ENCODE results near the gene GLRB.
"Not testable (repeated sequence)": the region's sequence is repeated elsewhere in the genome, so short reads cannot be mapped to it uniquely, and the experiment has no call there.

Gene GLRB

GRCh38 chr4:157128395-157128794, 52.4 kb downstream of the GLRB start:
- peak; percentile 21 for DNase-seq

GRCh38 chr4:157141976-157142375, 66.0 kb downstream of the GLRB start:
- DNase-seq = no peak

- DNase-seq = no peak
Observed at GRCh38 chr4:157143369-157143768, 67.4 kb downstream of the GLRB start.

GRCh38 chr4:157151711-157152110, 75.8 kb downstream of the GLRB start:
- no peak for DNase-seq

GRCh38 chr4:157165935-157166610, 90.1 kb downstream of the GLRB start:
- DNase-seq = peak; percentile 4

GRCh38 chr4:157170321-157170720, 94.4 kb downstream of the GLRB start:
- DNase-seq = no peak

GRCh38 chr4:157172011-157172410, 96.1 kb downstream of the GLRB start:
- no peak for DNase-seq

GRCh38 chr4:157180268-157180667, 104.3 kb downstream of the GLRB start:
- not testable (repeated sequence) for DNase-seq

- no peak for DNase-seq
Observed at GRCh38 chr4:157184300-157184699, 108.3 kb downstream of the GLRB start.

- DNase-seq = no peak
Observed at GRCh38 chr4:157185363-157185762, 109.4 kb downstream of the GLRB start.

GRCh38 chr4:157195374-157195773, 119.4 kb downstream of the GLRB start:
- no peak for DNase-seq

- no peak for DNase-seq
Observed at GRCh38 chr4:157196046-157196445, 120.1 kb downstream of the GLRB start.

- no peak for DNase-seq
Observed at GRCh38 chr4:157204634-157205244, 128.8 kb downstream of the GLRB start.

- DNase-seq = peak; percentile 59
Observed at GRCh38 chr4:157217708-157218107, 141.8 kb downstream of the GLRB start.

- DNase-seq = no peak
Observed at GRCh38 chr4:157219711-157220370, 143.9 kb downstream of the GLRB start.

GRCh38 chr4:157220371-157220881, 144.5 kb downstream of the GLRB start, which contains the start of gene GRIA2:
Gene GRIA2 (plus strand): TSS chr4:157220728. CDS start chr4:157221043, 315 bp downstream.
- DNase-seq = peak; percentile 92

GRCh38 chr4:157221426-157221894, 145.5 kb downstream of the GLRB start:
- DNase-seq = no peak

All from eye (tissue), 1 donor.